Pulmonary artery endothelial cell (primary cell): Measurements from ENCODE around the gene FADS2. TPM values are rescaled to one million over a fixed set of nuclear protein-coding genes. Genes with fewer than 3 reads are reported as not detected.
"Not testable (repeated sequence)": the region's sequence is repeated elsewhere in the genome, so short reads cannot be mapped to it uniquely, and the experiment has no call there.

Experiments
- DNase-seq: peaks from one replicate; pipeline ENCODE4 v3.0.0-alpha.2; 2011; ENCODE audit warnings: low read depth, low spot score
- total RNA-seq: library from RNA; depleted of rRNA; stranded (reverse); fragments of >200 nt; gene quantifications from 2 replicates; pipeline ENCODE4 v1.2.3, GENCODE V29; 2014

FADS2 gene
- total RNA-seq, 1 donor from 2014 or later = 160 TPM

GRCh38 chr11:61866958-61867343, 38.9 kb downstream of the FADS2 start:
- no peak for DNase-seq

- DNase-seq = no peak
Measured at GRCh38 chr11:61868571-61869428, 40.7 kb downstream of the FADS2 start.

GRCh38 chr11:61869429-61869707, 41.3 kb downstream of the FADS2 start:
- DNase-seq = no peak

GRCh38 chr11:61869708-61870451, 41.8 kb downstream of the FADS2 start:
- DNase-seq = no peak

- DNase-seq = no peak
Measured at GRCh38 chr11:61870541-61871031, 42.5 kb downstream of the FADS2 start.

GRCh38 chr11:61871158-61871597, 43.1 kb downstream of the FADS2 start:
- no peak for DNase-seq

- DNase-seq = no peak
Measured at GRCh38 chr11:61872935-61873565, 45.0 kb downstream of the FADS2 start.

- no peak for DNase-seq
Measured at GRCh38 chr11:61873588-61874376, 45.7 kb downstream of the FADS2 start.

- DNase-seq = no peak
Measured at GRCh38 chr11:61874377-61874809, 46.3 kb downstream of the FADS2 start.

GRCh38 chr11:61874853-61875252, 46.8 kb downstream of the FADS2 start:
- DNase-seq = no peak

- no peak for DNase-seq
Measured at GRCh38 chr11:61875698-61876097, 47.6 kb downstream of the FADS2 start.

GRCh38 chr11:61879152-61879551, 51.1 kb downstream of the FADS2 start:
- no peak for DNase-seq

- DNase-seq = no peak
Measured at GRCh38 chr11:61880031-61880430, 51.9 kb downstream of the FADS2 start.

GRCh38 chr11:61880454-61880853, 52.4 kb downstream of the FADS2 start:
- no peak for DNase-seq

GRCh38 chr11:61881397-61881796, 53.3 kb downstream of the FADS2 start:
- no peak for DNase-seq

GRCh38 chr11:61882267-61882666, 54.2 kb downstream of the FADS2 start:
- not testable (repeated sequence) for DNase-seq

- DNase-seq = no peak
Measured at GRCh38 chr11:61882879-61883278, 54.8 kb downstream of the FADS2 start.

GRCh38 chr11:61883327-61883726, 55.2 kb downstream of the FADS2 start:
- DNase-seq = no peak

- no peak for DNase-seq
Measured at GRCh38 chr11:61883947-61884346, 55.8 kb downstream of the FADS2 start.

- no peak for DNase-seq
Measured at GRCh38 chr11:61885166-61885778, 57.2 kb downstream of the FADS2 start.
